Keratinocyte (primary cell): ENCODE measurements around the gene SDHAF1.

Experiments used
- EZH2 ChIP-seq: IDR thresholded peaks from one replicate; pipeline ENCODE4 v1.6.1; 2012; ENCODE audit warnings: inconsistent platforms, mild to moderate bottlenecking, low read length, moderate library complexity
- TF ChIP-seq, protein P1 (sequence below), 3 experiments: IDR thresholded peaks in 1 of 3; conservative IDR thresholded peaks in 1 of 3; optimal IDR thresholded peaks in 1 of 3; 2 replicates in 2 of 3; 3 replicates in 1 of 3; pipeline versions ENCODE3 to v1.5.1; 2011; ENCODE audit warnings: low read length in 3 of 3, mild to moderate bottlenecking in 3 of 3, moderate library complexity in 2 of 3, control low read depth in 1 of 3, inconsistent platforms in 1 of 3; ENCODE audit not compliant: insufficient read depth in 2 of 3; ENCODE audit errors: extremely low read depth in 1 of 3

GRCh38 chr19:36025541-36025940, 30.6 kb downstream of the SDHAF1 start:
- TF ChIP-seq, protein P1, sequence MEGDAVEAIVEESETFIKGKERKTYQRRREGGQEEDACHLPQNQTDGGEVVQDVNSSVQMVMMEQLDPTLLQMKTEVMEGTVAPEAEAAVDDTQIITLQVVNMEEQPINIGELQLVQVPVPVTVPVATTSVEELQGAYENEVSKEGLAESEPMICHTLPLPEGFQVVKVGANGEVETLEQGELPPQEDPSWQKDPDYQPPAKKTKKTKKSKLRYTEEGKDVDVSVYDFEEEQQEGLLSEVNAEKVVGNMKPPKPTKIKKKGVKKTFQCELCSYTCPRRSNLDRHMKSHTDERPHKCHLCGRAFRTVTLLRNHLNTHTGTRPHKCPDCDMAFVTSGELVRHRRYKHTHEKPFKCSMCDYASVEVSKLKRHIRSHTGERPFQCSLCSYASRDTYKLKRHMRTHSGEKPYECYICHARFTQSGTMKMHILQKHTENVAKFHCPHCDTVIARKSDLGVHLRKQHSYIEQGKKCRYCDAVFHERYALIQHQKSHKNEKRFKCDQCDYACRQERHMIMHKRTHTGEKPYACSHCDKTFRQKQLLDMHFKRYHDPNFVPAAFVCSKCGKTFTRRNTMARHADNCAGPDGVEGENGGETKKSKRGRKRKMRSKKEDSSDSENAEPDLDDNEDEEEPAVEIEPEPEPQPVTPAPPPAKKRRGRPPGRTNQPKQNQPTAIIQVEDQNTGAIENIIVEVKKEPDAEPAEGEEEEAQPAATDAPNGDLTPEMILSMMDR (optimal IDR thresholded peaks at IDR 0.05 in 1 of 3, IDR thresholded peaks at IDR 0.05 in 1 of 3, conservative IDR thresholded peaks at IDR 0.05 in 1 of 3; ENCODE audit: extremely low read depth in 1 of 3, insufficient read depth in 2 of 3, low read length in 3 of 3) = no peak
- no peak for TF ChIP-seq EZH2
